Activated CD8-positive, alpha-beta memory T cell treated with anti-CD3 and anti-CD28 coated beads, Interleukin-2, amount 50 U/mL, for 24 hours (primary cell): ENCODE data around the gene UBAP1.
"Not testable (repeated sequence)": the region's sequence is repeated elsewhere in the genome, so short reads cannot be mapped to it uniquely, and the experiment has no call there.

Experiments used
- DNase-seq: peaks from one replicate; pipeline ENCODE4 v3.0.0-alpha.2; 2020; ENCODE audit errors: extremely low read depth

Gene UBAP1

GRCh38 chr9:34179213-34180136 is 632 bp downstream of the UBAP1 start:
- no peak for DNase-seq

- DNase-seq: no peak
These were observed 7.1 kb downstream of the UBAP1 start for GRCh38 chr9:34185778-34186551.

DNA sequence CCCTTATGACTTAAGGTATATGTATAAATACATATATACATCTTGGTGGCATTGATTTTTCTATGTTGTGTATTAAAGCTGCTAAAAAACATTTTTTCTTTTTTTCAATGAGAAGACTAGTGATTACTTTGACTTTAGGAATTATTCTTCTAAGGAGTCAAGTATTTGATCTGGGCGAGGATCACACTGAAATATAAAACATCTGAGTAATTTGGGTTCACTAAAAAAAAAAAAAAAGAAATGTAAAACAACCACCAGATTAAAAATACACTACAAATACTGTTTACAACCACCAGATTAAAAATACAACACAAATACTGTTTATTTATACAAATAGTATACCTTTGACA is 9.0 kb downstream of the UBAP1 start:
- no peak for DNase-seq

DNA sequence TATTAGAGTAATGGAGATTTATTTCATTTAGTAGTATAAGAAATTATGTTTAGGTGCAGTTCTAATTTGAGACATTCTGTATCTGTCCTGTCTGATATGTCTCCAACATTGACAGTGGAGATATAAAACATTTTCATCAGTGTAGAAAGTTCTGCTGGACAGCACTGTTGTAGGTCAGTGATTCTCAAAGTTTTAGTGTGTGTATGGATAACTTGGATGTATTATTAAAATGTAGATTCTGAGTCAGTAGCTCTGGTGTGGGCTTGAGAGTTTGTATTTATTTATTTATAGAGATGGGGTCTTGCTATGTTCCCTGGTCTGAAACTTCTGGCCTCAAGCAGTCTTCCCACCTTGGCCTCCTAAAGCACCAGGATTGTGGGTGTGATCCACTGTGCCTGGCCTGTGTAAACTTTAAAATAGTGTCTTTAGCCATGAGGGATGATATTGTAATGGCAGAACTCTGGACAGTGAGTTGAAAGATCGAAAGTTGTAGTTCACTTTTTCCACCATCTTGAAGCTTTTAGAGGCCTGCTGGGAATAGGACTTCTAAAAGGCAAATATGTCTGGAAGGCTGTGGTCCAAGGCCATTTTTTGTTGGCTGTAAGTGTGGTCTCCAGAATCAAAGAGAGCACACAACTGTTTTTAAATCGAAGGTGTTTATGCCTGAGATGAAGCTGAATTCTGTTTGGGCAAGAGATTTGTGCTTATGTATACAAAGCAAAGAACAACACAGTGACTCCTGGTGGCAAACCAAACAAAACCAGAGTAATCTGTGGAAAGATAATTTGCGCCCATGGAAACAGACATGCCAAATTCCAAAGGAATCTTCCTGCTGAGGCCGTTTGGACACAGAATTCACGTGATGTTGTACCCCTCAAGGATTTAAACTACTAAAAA is 12.4 kb downstream of the UBAP1 start:
- no peak for DNase-seq

DNA sequence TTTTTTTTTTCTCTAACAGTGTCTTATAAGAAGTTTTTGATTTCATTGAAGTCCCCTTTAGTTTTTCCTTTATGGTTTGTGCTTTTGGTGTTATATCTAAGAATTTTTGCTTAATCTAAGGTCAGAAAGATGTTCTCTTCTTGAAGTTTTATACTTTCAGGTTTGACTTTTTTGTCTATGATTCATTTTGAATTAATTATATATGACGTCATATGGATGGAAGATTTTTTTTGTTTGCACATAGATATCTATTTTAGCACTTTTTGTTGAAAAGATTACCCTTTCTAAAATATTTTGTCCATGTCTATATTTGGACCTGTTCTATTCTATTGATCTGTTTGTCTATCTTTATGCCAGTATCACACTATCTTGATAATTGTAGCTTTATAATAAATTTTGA is 16.3 kb downstream of the UBAP1 start:
- DNase-seq: no peak

GRCh38 chr9:34197286-34197685 is 18.4 kb downstream of the UBAP1 start:
- DNase-seq: not testable (repeated sequence)

DNA sequence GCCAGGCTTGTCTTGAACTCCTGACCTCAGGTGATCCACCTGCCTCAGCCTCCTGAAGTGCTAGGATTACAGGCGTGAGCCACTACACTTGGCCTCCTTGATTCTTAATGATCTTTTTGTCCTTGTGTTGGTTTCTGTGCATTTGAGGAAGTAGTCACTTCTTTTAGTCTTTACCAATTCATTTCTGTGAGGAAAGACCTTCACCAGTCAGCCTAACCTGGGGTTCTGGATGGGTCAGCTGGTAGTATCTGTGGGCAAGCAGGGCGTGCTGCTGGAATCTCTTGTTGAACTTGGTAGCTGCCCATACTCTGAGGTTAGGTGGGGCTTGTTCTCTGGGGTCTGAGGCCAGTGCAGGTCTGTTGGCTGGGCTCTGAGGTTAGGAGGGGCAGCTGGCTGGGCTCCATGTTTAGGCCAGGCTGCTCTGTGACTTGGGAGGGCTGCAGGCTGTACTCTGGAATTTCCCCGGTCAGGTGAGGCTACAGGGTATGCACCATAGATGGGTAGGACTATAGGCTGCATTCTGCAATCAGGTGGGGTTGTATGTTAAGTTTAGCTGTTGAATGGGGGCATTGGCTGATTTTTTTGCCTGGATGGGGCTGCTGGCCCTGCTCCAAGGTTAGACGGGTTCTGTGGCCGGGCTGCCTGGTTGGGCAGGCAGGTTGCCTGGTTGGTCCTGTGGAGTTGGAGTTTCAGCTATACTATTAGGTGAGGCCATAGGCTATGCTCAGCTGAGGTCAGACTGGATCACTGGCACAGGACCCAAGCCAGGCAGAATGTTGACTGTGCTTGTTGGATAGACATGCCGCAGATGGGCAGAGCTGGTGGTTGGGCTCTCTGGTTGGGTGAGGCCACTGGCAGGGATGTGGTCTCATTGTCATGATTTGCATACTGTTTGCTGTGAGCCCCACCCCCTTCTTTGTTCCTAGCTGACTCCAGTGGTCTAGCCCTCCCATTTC is 19.2 kb downstream of the UBAP1 start:
- DNase-seq: no peak

- DNase-seq: no peak
These were observed 21.2 kb downstream of the UBAP1 start for GRCh38 chr9:34200092-34200491.

DNA sequence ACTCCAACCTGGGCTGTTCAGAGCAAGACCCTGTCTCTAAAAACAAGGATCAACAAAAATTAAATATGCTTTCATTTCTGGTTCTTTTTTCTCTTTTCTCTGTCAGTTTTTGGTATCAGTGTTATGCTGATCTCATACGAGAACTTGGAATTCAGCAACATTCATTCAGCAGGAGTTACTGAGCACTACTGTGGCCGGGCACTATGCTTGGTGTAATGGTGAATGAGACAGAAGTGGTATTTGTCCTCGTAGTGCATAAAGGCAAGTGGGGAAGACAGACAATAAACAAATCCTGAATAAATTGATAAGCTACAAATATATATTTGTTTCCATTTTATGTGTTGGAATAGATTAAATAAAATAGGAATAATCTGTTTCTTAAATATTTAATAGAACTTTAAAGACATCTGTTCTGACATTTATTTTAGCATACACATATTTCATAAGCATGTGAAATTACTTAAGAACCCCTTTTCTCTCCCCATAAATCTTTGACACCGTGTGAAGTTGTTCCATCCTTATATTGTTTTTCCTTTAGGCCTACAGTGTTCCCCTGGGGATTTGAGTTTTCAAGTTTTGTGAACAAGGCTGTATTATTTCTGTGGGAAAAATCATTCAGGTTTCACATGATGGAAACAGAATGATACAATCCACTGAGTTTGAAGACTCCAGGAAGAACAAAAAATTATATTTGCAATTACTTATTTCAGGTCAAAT is 24.6 kb downstream of the UBAP1 start:
- DNase-seq: no peak

GRCh38 chr9:34203992-34204635 is 25.3 kb downstream of the UBAP1 start:
- DNase-seq: no peak

DNA sequence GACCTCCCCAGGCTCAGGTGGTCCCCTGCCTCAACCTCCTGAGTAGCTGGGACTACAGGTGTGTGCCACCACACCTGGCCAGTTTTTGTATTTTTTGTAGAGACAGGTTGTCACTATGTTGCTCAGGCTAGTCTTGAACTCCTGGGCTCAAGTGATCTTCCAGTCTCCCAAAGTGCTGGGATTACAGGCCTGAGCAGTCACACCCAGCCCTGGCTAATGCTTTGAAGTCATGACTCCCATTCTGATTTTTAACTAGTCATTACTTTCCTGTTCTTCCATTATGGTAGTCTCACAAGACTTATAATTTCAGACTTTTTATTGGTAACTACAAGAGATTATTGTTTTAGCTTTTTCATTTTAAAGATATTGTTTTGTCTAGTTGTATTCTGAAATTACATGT is 26.3 kb downstream of the UBAP1 start:
- DNase-seq: no peak

- no peak for DNase-seq
These were observed 27.7 kb downstream of the UBAP1 start for GRCh38 chr9:34206561-34206960.

GRCh38 chr9:34211395-34211794 is 32.6 kb downstream of the UBAP1 start:
- no peak for DNase-seq

- not testable (repeated sequence) for DNase-seq
These were observed 35.6 kb downstream of the UBAP1 start for GRCh38 chr9:34214354-34215000.

GRCh38 chr9:34216325-34216724 is 37.5 kb downstream of the UBAP1 start:
- DNase-seq: no peak

- not testable (repeated sequence) for DNase-seq
These were observed 38.2 kb downstream of the UBAP1 start for GRCh38 chr9:34217015-34217414.

GRCh38 chr9:34218446-34218845 is 39.6 kb downstream of the UBAP1 start:
- DNase-seq: no peak

DNA sequence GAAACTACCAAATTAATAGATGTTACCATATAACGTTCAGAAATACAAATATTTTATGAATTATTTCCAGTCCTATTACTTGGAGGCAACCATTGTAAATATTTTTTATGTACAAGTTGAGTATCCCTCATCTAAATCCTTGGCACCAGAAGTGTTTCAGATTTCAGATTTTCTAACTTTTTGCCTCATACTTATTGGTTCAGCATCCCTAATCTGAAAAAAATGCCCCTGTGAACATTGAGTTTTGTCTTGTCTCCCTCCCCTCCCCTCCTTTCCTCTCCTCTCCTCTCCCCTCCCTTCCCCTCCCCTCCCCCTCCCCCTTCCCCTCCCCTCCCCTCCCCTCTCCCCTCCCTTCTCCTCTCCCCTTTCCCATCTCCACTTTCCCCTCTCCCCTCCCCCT is 40.6 kb downstream of the UBAP1 start:
- DNase-seq: no peak

DNA sequence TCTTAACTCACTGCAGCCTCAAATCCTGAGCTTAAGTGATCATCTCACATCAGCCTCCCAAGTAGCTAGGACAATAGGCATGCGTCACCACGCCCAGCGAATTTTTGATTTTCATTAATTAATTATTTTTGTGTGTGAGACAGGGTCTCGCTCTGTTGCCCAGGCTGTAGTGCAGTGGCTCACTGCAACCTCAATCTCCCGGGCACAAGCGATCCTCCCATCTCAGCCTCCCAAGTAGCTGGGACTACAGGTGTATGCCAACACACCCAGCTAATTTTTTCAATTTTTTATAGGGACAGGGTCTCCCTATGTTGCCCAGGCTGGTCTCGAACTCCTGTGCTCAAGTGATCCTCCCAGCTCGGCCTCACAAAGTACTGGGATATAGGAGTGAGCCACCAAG is 41.4 kb downstream of the UBAP1 start:
- DNase-seq: no peak
